HEK293T (cell line): Measurements from ENCODE around the gene DUS3L.

Source experiments
- BHLHE40 ChIP-seq: fragments of 450-650 bp; IDR thresholded peaks from 2 replicates; pipeline ENCODE4 v1.6.1; 2016; ENCODE audit warnings: mild to moderate bottlenecking, moderate library complexity, borderline replicate concordance
- CTBP1 ChIP-seq: fragments of 450-650 bp; IDR thresholded peaks from 2 replicates; pipeline ENCODE4 v1.6.1; 2016; ENCODE audit warnings: borderline replicate concordance
- ELF4 ChIP-seq: fragments of 450-650 bp; IDR thresholded peaks from 2 replicates; pipeline ENCODE4 v1.6.1; 2017; ENCODE audit warnings: antibody characterized with exemption
- FOXA1 ChIP-seq: fragments of 450-650 bp; IDR thresholded peaks from 2 replicates; pipeline ENCODE4 v1.6.1; 2016; ENCODE audit warnings: mild to moderate bottlenecking
- HDGF ChIP-seq: fragments of 450-650 bp; IDR thresholded peaks from 2 replicates; pipeline ENCODE4 v1.6.1; 2017; ENCODE audit warnings: antibody characterized with exemption, borderline replicate concordance
- L3MBTL2 ChIP-seq: fragments of 450-650 bp; conservative IDR thresholded peaks from 2 replicates; pipeline ENCODE4 v1.6.1; 2016; ENCODE audit warnings: mild to moderate bottlenecking
- PKNOX1 ChIP-seq: fragments of 450-650 bp; IDR thresholded peaks from 2 replicates; pipeline ENCODE4 v1.6.1; 2016
- SP1 ChIP-seq: fragments of 450-650 bp; IDR thresholded peaks from 2 replicates; pipeline ENCODE4 v1.6.1; 2017
- SUZ12 ChIP-seq: fragments of 450-650 bp; IDR thresholded peaks from 2 replicates; pipeline ENCODE4 v1.6.1; 2016; ENCODE audit warnings: mild to moderate bottlenecking
- ZNF384 ChIP-seq: fragments of 450-650 bp; IDR thresholded peaks from 2 replicates; pipeline ENCODE4 v1.6.1; 2016

DNA sequence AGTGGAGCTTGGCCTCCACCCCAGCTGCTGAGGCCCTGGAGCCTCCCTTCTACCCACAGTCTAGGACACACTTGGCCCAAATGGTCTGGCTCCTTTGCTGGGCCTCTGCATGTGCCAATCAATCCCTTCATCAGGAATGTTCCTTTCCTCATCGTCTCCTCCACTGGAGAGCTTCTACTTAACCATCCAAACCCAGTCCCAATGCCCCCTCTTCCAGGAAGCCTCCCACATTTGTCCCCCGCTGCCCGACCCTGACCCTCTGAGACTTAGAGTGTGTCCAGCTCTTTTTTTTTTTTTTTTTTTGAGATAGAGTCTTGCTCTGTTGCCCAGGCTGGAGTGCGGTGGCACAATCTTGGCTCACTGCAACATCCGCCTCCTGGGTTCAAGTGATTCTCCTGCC is 2.5 kb downstream of the DUS3L start:
- no peak for TF ChIP-seq SP1
- TF ChIP-seq HDGF, result no peak
- no peak for TF ChIP-seq FOXA1
- TF ChIP-seq CTBP1, result no peak
- no peak for TF ChIP-seq ZNF384
- TF ChIP-seq L3MBTL2, result no peak
- no peak for TF ChIP-seq BHLHE40
- TF ChIP-seq ELF4, result no peak
- no peak for TF ChIP-seq PKNOX1
- no peak for TF ChIP-seq SUZ12
